Posterior vena cava (tissue), 2 donors: Measurements from ENCODE around the gene ZNF618. TPM values are rescaled to one million over a fixed set of nuclear protein-coding genes. Genes with fewer than 3 reads are reported as not detected.

ENCODE experiments used
- DNase-seq: peaks from one replicate; pipeline ENCODE4 v3.0.0-alpha.2; 2020; ENCODE audit warnings: low spot score
- intact Hi-C, 2 donors: fragments of 100-400 bp; cut with DNase I; formaldehyde crosslinking; loops; one replicate each; pipeline versions ENCODE4 v1.14.1 to v1.14.2; 2022 to 2023
- total RNA-seq, 2 donors: library from RNA; stranded (reverse); fragmentation: NEBNext Ultra II Directional; extraction: Animal tissue kit (Norgen Biotek cat#: 25700); gene quantifications; one replicate each; pipeline ENCODE4 v1.2.1, GENCODE V29; 2021
- donor health status: DM: yes; HTN: yes; CAD: no.
- donor health status: DM: yes; HTN: yes; CAD: no.

Gene ZNF618
- total RNA-seq, 2 donors from 2014 or later: 7.2 to 9.2 TPM

GRCh38 chr9:114092336-114092735 is 216.2 kb downstream of the ZNF618 start:
- intact Hi-C loops: no loop called here
- DNase-seq: peak; percentile 64

- intact Hi-C loops: no loop called here
- peak; percentile 65 for DNase-seq
These were observed 216.9 kb downstream of the ZNF618 start for GRCh38 chr9:114093031-114093471.

- intact Hi-C loops: no loop called here
- peak; percentile 28 for DNase-seq
These were observed 217.8 kb downstream of the ZNF618 start for GRCh38 chr9:114093761-114094505.

GRCh38 chr9:114094971-114095370 is 218.9 kb downstream of the ZNF618 start:
- DNase-seq: peak; percentile 73
- intact Hi-C loops: no loop called here

- intact Hi-C loops: no loop called here
- peak; percentile 76 for DNase-seq
These were observed 220.0 kb downstream of the ZNF618 start for GRCh38 chr9:114096041-114096511.

GRCh38 chr9:114096866-114097612 is 220.9 kb downstream of the ZNF618 start:
- intact Hi-C loops: no loop called here
- peak; percentile 69 for DNase-seq

GRCh38 chr9:114097613-114098020 is 221.5 kb downstream of the ZNF618 start:
- intact Hi-C loops: no loop called here

GRCh38 chr9:114098021-114098935 is 222.2 kb downstream of the ZNF618 start:
- intact Hi-C loops: no loop called here
- peak; percentile 75 for DNase-seq

More at GRCh38 chr9:114097613-114098020, 221.5 kb downstream of the ZNF618 start:
- peak; percentile 76 for DNase-seq

GRCh38 chr9:114098936-114099668 is 223.0 kb downstream of the ZNF618 start, which contains the start of gene KIF12:
Gene KIF12 (minus strand): TSS chr9:114099292. CDS start chr9:114099276, 16 bp downstream.
- DNase-seq: peak; percentile 49
- intact Hi-C loops: no loop called here

- DNase-seq: peak; percentile 22
- intact Hi-C loops: no loop called here
These were observed 223.7 kb downstream of the ZNF618 start for GRCh38 chr9:114099669-114100270.

- DNase-seq: no peak
- intact Hi-C loops: no loop called here
These were observed 224.4 kb downstream of the ZNF618 start for GRCh38 chr9:114100536-114100935.

GRCh38 chr9:114102484-114102883 is 226.4 kb downstream of the ZNF618 start:
- intact Hi-C loops: no loop called here
- no peak for DNase-seq

- no peak for DNase-seq
- intact Hi-C loops: loop anchor here in 1 of 2 donors (5.0 kb wide), 1 partner anchor 187 kb away; no protein-coding TSS in a partner anchor
These were observed 229.1 kb downstream of the ZNF618 start for GRCh38 chr9:114105236-114105635.

Other genes with a start within 250 kb of the ZNF618 start
- gene AMBP, start 202.0 kb downstream of the ZNF618 start, total RNA-seq: under 1 TPM in 1 of 2 donors, not detected in 1; 0.65 TPM
- gene KIF12, start 223.0 kb downstream of the ZNF618 start, total RNA-seq: not detected